HG03460 (cell line): ENCODE results near the gene AUTS2.

Experiments used
- ATAC-seq: cut with Tn5 transposase; IDR thresholded peaks from one replicate; pipeline ENCODE4 v1.9.1; 2021; ENCODE audit not compliant: unreplicated experiment

AUTS2 gene

GRCh38 chr7:70774950-70775527, 1176.8 kb downstream of the AUTS2 start:
- no peak for ATAC-seq

GRCh38 chr7:70775570-70776156, 1177.4 kb downstream of the AUTS2 start:
- no peak for ATAC-seq

- ATAC-seq = no peak
Observed at GRCh38 chr7:70776627-70777101, 1178.4 kb downstream of the AUTS2 start.

GRCh38 chr7:70777251-70777650, 1179.0 kb downstream of the AUTS2 start:
- no peak for ATAC-seq

- no peak for ATAC-seq
Observed at GRCh38 chr7:70778585-70778984, 1180.3 kb downstream of the AUTS2 start.

GRCh38 chr7:70779321-70779720, 1181.0 kb downstream of the AUTS2 start:
- no peak for ATAC-seq

- ATAC-seq = no peak
Observed at GRCh38 chr7:70781922-70782311, 1183.6 kb downstream of the AUTS2 start.

DNA sequence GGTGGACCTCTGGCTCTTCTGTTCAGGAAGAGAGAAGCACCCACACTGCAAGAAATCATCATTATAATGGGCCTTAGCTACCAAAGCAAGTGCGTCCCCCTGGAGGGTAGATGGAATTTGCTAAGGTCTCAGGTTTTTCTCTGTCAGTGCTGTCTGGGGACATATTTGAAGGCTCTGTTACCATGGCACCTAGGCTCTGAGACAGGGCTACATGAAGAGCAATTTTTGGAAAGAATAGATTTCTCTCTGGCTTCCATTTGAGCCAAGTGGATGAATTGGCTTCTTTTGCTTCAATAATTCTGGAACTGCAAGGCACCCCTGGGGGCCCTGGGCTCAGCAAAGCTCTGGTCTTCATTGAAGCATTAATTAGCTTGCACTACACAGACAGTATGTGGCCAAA, 1184.5 kb downstream of the AUTS2 start:
- ATAC-seq = no peak

DNA sequence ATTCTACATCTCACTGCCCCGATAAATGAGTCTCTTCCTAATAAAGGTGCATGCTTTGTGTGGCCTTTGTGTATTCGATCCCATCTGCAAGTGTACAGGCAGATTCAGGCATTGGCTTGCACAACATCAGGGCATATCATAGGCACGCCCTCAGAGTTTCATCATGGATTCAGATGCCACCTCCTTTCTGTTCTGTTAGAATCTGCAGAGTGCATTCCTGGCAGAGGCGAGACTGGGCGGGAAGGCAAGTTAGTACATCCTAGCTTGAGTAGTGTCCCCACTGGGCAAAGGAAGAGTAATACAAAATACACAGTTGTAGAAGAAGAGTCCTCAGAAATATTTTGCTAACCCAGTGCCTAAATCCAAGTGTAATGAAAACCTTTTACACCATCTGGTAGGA, 1187.2 kb downstream of the AUTS2 start:
- ATAC-seq = no peak

- ATAC-seq = no peak
Observed at GRCh38 chr7:70786076-70786475, 1187.8 kb downstream of the AUTS2 start.

- ATAC-seq = no peak
Observed at GRCh38 chr7:70787286-70787685, 1189.0 kb downstream of the AUTS2 start.

DNA sequence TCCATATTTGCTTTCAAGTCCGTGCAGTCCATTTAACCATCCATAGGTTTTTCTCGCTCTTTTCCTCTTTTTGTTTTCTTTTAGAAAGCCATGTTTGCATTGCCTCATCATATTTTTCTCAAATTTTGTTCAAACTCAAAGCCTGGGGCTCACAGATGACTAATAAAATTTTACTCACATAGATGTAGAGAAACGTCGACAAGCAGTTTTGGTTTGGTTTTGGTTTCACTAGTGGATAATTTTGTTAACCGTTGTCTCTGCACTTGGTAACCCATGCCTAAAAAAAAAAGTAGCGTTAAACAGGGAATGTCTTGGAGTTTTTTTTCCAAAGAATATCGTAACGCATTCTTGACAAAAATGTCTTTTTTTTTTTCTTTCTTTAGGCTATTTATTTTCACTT, 1189.5 kb downstream of the AUTS2 start:
- ATAC-seq = no peak

DNA sequence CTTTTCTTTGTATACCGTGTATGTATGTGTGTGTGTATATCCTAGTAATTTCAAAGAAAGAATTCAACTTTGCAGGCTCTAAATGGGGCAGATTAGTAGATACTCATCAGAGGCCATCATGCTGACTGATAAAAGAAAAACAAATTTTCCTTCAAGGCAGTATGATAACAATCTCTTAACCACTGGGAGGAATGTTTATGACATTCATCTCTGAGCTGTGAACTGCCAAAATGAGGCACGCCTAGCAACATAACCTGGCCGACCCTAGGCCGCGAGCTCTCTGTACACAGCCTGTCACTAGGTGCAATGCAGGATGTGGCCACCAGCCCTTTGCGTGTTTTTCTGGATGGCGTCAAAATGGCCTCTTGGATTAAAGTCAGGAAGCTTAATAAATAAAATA, 1190.0 kb downstream of the AUTS2 start:
- ATAC-seq = no peak

- no peak for ATAC-seq
Observed at GRCh38 chr7:70789481-70790214, 1191.4 kb downstream of the AUTS2 start.

GRCh38 chr7:70790215-70791073, 1192.2 kb downstream of the AUTS2 start:
- ATAC-seq = no peak

DNA sequence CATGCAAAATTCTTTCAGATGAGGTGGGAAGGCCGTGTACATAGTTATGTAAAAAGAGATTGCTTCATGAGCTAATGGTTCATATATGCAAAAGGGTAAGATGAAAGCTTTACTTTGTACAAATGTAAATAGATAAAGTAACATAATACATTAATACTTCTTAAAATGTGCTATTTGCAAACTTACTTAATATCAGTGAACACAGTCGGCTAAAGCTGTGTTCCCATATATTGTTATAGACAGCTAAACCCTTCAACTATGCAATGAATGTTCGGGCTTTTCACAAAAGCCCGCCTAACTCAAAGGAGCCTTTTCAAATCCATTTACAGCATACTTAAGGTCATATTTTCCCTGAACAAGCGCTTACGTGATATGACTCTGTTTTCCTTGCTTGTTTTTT, 1193.1 kb downstream of the AUTS2 start:
- ATAC-seq = no peak

DNA sequence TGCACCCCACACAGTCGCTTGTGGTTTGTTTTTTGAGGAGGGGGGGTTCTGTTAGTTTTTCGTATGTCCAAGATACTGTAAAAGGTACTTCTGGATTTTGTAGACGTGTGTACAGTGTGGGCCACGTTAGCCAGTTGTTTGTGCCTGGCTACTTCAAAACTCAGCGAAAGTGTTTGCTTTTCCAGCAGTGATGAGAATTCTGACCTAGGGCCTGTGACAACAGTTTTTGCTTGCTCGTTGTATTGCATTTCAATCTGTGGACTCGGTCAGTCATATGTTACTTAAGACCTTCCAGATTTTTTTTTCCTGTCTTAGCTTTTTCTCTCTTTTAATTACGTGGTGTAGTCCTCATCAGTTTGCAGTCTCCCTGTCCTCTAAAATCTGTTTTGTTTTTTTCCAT, 1194.8 kb downstream of the AUTS2 start:
- no peak for ATAC-seq

DNA sequence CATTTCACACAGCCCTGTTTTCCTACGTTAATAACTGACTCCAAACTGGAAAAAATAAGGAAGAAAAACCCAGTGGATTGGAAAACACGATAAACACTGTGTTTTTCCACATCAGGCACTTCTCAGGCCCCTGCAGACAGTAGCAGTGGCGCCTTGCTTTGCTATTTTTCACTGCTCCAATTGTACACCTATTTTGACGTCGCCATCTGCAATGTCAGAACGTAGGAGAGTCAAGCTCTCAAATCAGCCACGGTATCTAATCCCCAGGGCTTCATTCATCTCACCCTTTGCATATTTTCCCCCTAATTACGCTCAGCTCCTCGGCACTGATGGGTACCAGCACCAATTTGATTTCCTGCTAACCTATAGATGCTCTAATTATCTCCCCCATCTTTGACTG, 1195.5 kb downstream of the AUTS2 start:
- ATAC-seq = no peak

DNA sequence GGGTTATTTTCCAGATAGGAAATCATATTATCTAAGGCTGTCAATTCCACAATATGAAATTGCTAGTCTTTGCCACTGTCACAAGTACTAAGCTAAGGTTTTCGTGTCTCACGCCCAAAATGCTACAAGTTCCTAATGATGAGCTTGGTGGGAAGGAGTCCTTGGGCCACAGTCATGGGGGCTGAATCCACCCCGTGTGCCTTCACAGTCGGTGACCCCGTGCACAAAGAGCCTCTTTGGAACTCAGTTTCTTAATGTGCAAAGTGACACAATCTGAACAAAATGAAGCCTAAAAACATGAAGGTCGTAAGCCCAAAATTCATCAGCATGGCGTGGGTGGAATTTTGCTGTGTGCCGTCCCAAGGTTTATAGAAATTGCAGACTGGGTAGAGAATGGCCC, 1196.7 kb downstream of the AUTS2 start:
- ATAC-seq = no peak

DNA sequence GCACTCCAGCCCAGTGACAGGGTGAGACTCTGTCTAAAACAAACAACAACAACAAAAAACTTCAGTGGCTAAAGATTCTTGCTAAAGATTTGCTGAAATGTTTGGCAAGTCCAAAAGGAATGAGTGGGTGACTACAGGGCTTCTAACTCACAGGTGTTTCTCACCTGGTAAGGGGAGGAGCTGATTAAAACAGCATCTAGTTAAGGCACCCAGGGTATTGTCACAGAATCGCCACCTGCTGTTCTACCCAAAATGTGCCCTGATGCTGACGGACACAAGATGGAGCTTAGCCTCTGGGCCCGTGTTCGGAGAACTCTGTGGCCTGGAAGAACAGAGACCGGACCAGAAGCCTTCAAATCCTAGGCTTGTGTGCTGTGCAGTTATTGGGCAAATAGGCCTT, 1197.7 kb downstream of the AUTS2 start:
- no peak for ATAC-seq

- ATAC-seq = no peak
Observed at GRCh38 chr7:70797109-70797514, 1198.8 kb downstream of the AUTS2 start.
